HG02623 (cell line): ENCODE results near the gene RNASEH2B.

ENCODE experiments used
- ATAC-seq: cut with Tn5 transposase; IDR thresholded peaks from one replicate; pipeline ENCODE4 v1.9.1; 2021; ENCODE audit warnings: moderate library complexity; ENCODE audit not compliant: unreplicated experiment

Gene RNASEH2B

GRCh38 chr13:50909605-50910484, at the start of gene RNASEH2B:
Gene RNASEH2B (plus strand): TSS chr13:50909791. CDS start chr13:50910077, 286 bp downstream.
- ATAC-seq: peak; percentile 65

- no peak for ATAC-seq
Measured at GRCh38 chr13:50864492-50864891, 45.1 kb upstream of the RNASEH2B start.

- no peak for ATAC-seq
Measured at GRCh38 chr13:50866817-50867636, 42.6 kb upstream of the RNASEH2B start.

GRCh38 chr13:50867637-50867945, 42.0 kb upstream of the RNASEH2B start:
- no peak for ATAC-seq

- ATAC-seq: no peak
Measured at GRCh38 chr13:50871405-50871804, 38.2 kb upstream of the RNASEH2B start.

- ATAC-seq: no peak
Measured at GRCh38 chr13:50873467-50873866, 36.1 kb upstream of the RNASEH2B start.

- no peak for ATAC-seq
Measured at GRCh38 chr13:50873991-50874390, 35.6 kb upstream of the RNASEH2B start.

GRCh38 chr13:50882816-50883435, 26.7 kb upstream of the RNASEH2B start:
- ATAC-seq: no peak

GRCh38 chr13:50883728-50884127, 25.9 kb upstream of the RNASEH2B start:
- no peak for ATAC-seq

- ATAC-seq: no peak
Measured at GRCh38 chr13:50884265-50884664, 25.3 kb upstream of the RNASEH2B start.

GRCh38 chr13:50887151-50887550, 22.4 kb upstream of the RNASEH2B start:
- no peak for ATAC-seq

GRCh38 chr13:50888362-50888761, 21.2 kb upstream of the RNASEH2B start:
- ATAC-seq: no peak

- ATAC-seq: no peak
Measured at GRCh38 chr13:50889317-50889716, 20.3 kb upstream of the RNASEH2B start.

- ATAC-seq: no peak
Measured at GRCh38 chr13:50891206-50891605, 18.4 kb upstream of the RNASEH2B start.

- ATAC-seq: no peak
Measured at GRCh38 chr13:50892210-50892944, 17.2 kb upstream of the RNASEH2B start.

- peak; percentile 70 for ATAC-seq
Measured at GRCh38 chr13:50893211-50893852, 16.3 kb upstream of the RNASEH2B start.

GRCh38 chr13:50894012-50894411, 15.6 kb upstream of the RNASEH2B start:
- no peak for ATAC-seq

- ATAC-seq: no peak
Measured at GRCh38 chr13:50894504-50894903, 15.1 kb upstream of the RNASEH2B start.

GRCh38 chr13:50898338-50898737, 11.3 kb upstream of the RNASEH2B start:
- ATAC-seq: no peak

GRCh38 chr13:50901701-50902100, 7.9 kb upstream of the RNASEH2B start:
- no peak for ATAC-seq
